Measurements from ENCODE around the gene CNOT3. TPM values are rescaled to one million over a fixed set of nuclear protein-coding genes. Genes with fewer than 3 reads are reported as not detected.

Gene CNOT3
- total and polyA plus RNA-seq, 3 donors from 2014 or later: 79.3 to 94.3 (median 79.9) TPM

- DNase-seq: no peak
- intact Hi-C loops (cut with DNase I; ENCODE audit: low total_unique reads): no loop called here
- H3K27ac ChIP-seq: peak overlapping the region; percentile 10 to 57
These were observed 1.3 kb upstream of the CNOT3 start for GRCh38 chr19:54136086-54136863.

DNA sequence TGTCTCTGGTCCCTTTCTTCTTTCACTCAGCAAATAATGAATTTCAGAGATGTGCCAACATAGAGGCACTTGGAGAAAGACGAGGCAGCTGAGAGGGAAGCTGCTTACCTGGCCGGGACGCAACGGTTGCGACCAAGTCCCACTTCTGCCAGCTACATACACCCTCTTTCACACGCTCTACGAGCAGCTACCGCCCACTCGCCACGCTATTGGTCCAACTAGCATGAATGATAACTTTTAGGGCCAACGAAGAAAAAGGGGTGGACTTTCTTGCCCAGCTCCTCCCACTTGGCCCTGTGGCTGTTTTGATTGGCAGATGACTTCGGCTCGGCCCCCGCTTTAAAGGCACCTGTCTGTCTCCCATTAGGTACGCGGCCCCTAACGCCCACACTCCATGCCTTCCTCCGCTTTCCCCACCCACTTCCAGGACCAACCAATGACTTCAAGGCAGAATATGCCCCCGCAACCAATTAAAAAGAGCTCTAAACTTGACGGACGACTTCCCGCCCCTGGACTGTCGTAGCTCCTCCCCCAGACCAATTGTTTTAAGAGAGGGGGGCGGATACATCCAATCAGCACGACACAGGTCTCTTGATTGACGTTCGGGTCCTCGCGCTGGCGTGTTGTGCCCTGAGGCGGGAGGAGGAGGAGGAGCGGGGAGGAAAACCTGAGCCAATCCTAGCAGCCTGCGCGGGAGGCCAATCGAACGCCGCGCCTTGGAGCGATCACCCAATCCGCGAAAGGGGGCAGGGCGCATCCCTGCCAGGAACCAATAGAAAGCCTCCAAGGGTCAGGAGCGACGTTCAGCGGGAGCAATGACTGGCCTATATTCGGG, 481 bp upstream of the CNOT3 start:
- intact Hi-C loops (cut with DNase I; ENCODE audit: low total_unique reads): no loop called here
- Histone ChIP-seq H3K9me3 (no peaks in the 10 kb centered on the region), H3K36me3 (ENCODE audit: low read depth, missing control alignments) (no peaks in the 10 kb centered on the region), H3K27me3 (no peaks in the 10 kb centered on the region), H3K4me1 (peaks cover 20% of the 10 kb centered on the region), H3K4me3 (peak overlapping the region; percentile 72 to 99), H3K27ac (peak overlapping the region; percentile 96 to 97)
- DNase-seq: peak; percentile 100
- 0 to 1% methylated on average over 32 to 46 of the region's 46 CpGs for WGBS, 2 donors
- TF ChIP-seq POLR2A (IDR thresholded peaks at IDR 0.05) (no peak), CTCF (IDR thresholded peaks at IDR 0.05) (no peak)

More at GRCh38 chr19:54136086-54136863, 1.3 kb upstream of the CNOT3 start:
- H3K4me3 ChIP-seq: peak overlapping the region; percentile 34 to 39
- H3K36me3 ChIP-seq (ENCODE audit: low read depth, missing control alignments): no peaks in the 10 kb centered on the region
- 4 to 5% methylated on average over 28 to 30 of the region's 30 CpGs for WGBS, 2 donors
- H3K27me3 ChIP-seq: no peaks in the 10 kb centered on the region
- H3K9me3 ChIP-seq: no peaks in the 10 kb centered on the region
- no peak for TF ChIP-seq POLR2A (IDR thresholded peaks at IDR 0.05)
- TF ChIP-seq CTCF (IDR thresholded peaks at IDR 0.05): no peak
- peaks cover 20% of the 10 kb centered on the region for H3K4me1 ChIP-seq

GRCh38 chr19:54138489-54139256, 1.1 kb downstream of the CNOT3 start:
- no peaks in the 10 kb centered on the region for H3K36me3 ChIP-seq (ENCODE audit: low read depth, missing control alignments)
- H3K4me1 ChIP-seq: peaks cover 20% of the 10 kb centered on the region
- intact Hi-C loops (cut with DNase I; ENCODE audit: low total_unique reads): no loop called here
- no peak for DNase-seq
- H3K4me3 ChIP-seq: peak overlapping the region; percentile 72 to 99
- TF ChIP-seq CTCF (IDR thresholded peaks at IDR 0.05) (no peak), POLR2A (IDR thresholded peaks at IDR 0.05) (no peak)
- H3K27ac ChIP-seq: peak overlapping the region; percentile 96 to 97
- WGBS, 2 donors: 13 to 27% methylated on average over 6 to 31 of the region's 31 CpGs
- H3K9me3 ChIP-seq: no peaks in the 10 kb centered on the region
- no peaks in the 10 kb centered on the region for H3K27me3 ChIP-seq

GRCh38 chr19:54141356-54141755, 3.8 kb downstream of the CNOT3 start:
- Histone ChIP-seq H3K4me3 (no peak overlapping the region), H3K9me3 (no peaks in the 10 kb centered on the region), H3K27ac (no peak overlapping the region), H3K27me3 (no peaks in the 10 kb centered on the region), H3K4me1 (peaks cover 13% of the 10 kb centered on the region), H3K36me3 (ENCODE audit: low read depth, missing control alignments) (no peaks in the 10 kb centered on the region)
- WGBS, 2 donors: 87 to 91% methylated on average over 3 of the region's 3 CpGs
- no peak for TF ChIP-seq CTCF (IDR thresholded peaks at IDR 0.05)
- TF ChIP-seq POLR2A (IDR thresholded peaks at IDR 0.05): no peak
- no peak for DNase-seq
- intact Hi-C loops (cut with DNase I; ENCODE audit: low total_unique reads): no loop called here
